GM12878 (cell line): ENCODE data around the gene TRMT1. TPM values are rescaled to one million over a fixed set of nuclear protein-coding genes. Genes with fewer than 3 reads are reported as not detected.

ENCODE experiments used
- ATAC-seq: fragments of 200-7000 bp; cut with Tn5 transposase; 3 replicates; pipeline ENCODE4 v1.9.1; 2020; ENCODE audit warnings: mild to moderate bottlenecking, moderate library complexity
- BruUV-seq: library from RNA; stranded (reverse); fragments of 400-500 nt; replicated peaks from 2 replicates; lab custom pipeline; 2021; lab: Mats Ljungman, UMichigan
- CTCF ChIA-PET: fragments of 300-600 bp; sonication (Branson Sonifier 250); formaldehyde crosslinking; extraction: SDS; loops from one replicate; lab custom pipeline; 2021; ENCODE audit warnings: inconsistent platforms; lab: Yijun Ruan, JAX
- POLR2A ChIA-PET: fragments of 350-600 bp; formaldehyde crosslinking; extraction: SDS; loops from one replicate; lab custom pipeline; 2021; ENCODE audit warnings: inconsistent platforms; lab: Charles Lee
- RAD21 ChIA-PET: fragments of 300-600 bp; sonication (Branson Sonifier 250); formaldehyde crosslinking; loops from one replicate; lab custom pipeline; 2023; ENCODE audit warnings: antibody characterized with exemption; ENCODE audit not compliant: unreplicated experiment; lab: Charles Lee
- SMC1A ChIA-PET: fragments of 300-600 bp; sonication (Branson Sonifier 250); formaldehyde crosslinking; loops from one replicate; lab custom pipeline; 2023; ENCODE audit not compliant: unreplicated experiment, uncharacterized antibody; lab: Charles Lee
- DNase-seq: peaks from one replicate; pipeline ENCODE4 v3.0.0-alpha.2; 2011; ENCODE audit warnings: low read depth, low spot score
- FAIRE-seq: peaks from 3 replicates; lab custom pipeline; 2011; peaks lifted over from hg19 to GRCh38; lab: Jason Lieb, UNC
- H2AFZ ChIP-seq: 2 replicates; pipeline ENCODE4 v1.6.0; 2011; ENCODE audit warnings: low read depth, low read length, control low read depth; ENCODE audit not compliant: control insufficient read depth
- H3K27ac ChIP-seq: 2 replicates; pipeline ENCODE4 v1.5.1; 2011; ENCODE audit warnings: control low read depth; ENCODE audit not compliant: control insufficient read depth, insufficient read depth
- H3K27me3 ChIP-seq, 2 experiments: replicated peaks in 1 of 2; 2 replicates each; pipeline versions ENCODE4 v1.6.0 to v1.6.1; 2011; ENCODE audit warnings: low read length in 1 of 2; ENCODE audit not compliant: control insufficient read depth in 2 of 2, insufficient read depth in 2 of 2
- H3K36me3 ChIP-seq, 2 experiments: 2 replicates each; pipeline ENCODE4 v1.5.1; 2011; ENCODE audit warnings: low read length in 1 of 2; ENCODE audit not compliant: control insufficient read depth in 2 of 2, insufficient read depth in 2 of 2
- H3K4me1 ChIP-seq: 2 replicates; pipeline ENCODE4 v1.6.1; 2011; ENCODE audit warnings: mild to moderate bottlenecking, low read length, moderate library complexity, mixed read lengths; ENCODE audit not compliant: control insufficient read depth, insufficient read depth
- H3K4me2 ChIP-seq: 2 replicates; pipeline ENCODE4 v1.6.0; 2011; ENCODE audit warnings: control low read depth; ENCODE audit not compliant: control insufficient read depth, insufficient read depth
- H3K4me3 ChIP-seq: fragments of 200-600 bp; sonication (generic); 2 replicates; pipeline ENCODE4 v1.5.1; 2016
- H3K79me2 ChIP-seq: 2 replicates; pipeline ENCODE4 v1.6.0; 2011; ENCODE audit warnings: low read length; ENCODE audit not compliant: control insufficient read depth, insufficient read depth
- H3K9ac ChIP-seq: 2 replicates; pipeline ENCODE4 v1.8.0; 2011; ENCODE audit warnings: low read length, control low read depth, mixed read lengths; ENCODE audit not compliant: control insufficient read depth, insufficient read depth
- H3K9me3 ChIP-seq: replicated peaks from 3 replicates; pipeline ENCODE4 v1.5.1; 2011; ENCODE audit warnings: mild to moderate bottlenecking, low read length; ENCODE audit not compliant: control insufficient read depth, insufficient read depth
- H4K20me1 ChIP-seq: 2 replicates; pipeline ENCODE4 v1.6.0; 2011; ENCODE audit not compliant: control insufficient read depth, insufficient read depth
- HDAC2 ChIP-seq: fragments of 200-600 bp; sonication (generic); IDR thresholded peaks from 2 replicates; pipeline ENCODE4 v1.6.1; 2017
- NFIC ChIP-seq: IDR thresholded peaks from 2 replicates; pipeline ENCODE4 v1.6.1; 2012; ENCODE audit warnings: low read depth, mild to moderate bottlenecking, inconsistent platforms, low read length, moderate library complexity
- NR2F1 ChIP-seq: fragments of 450-650 bp; conservative IDR thresholded peaks from 2 replicates; pipeline ENCODE4 v1.6.1; 2017; ENCODE audit warnings: mild to moderate bottlenecking
- SMC3 ChIP-seq: IDR thresholded peaks from 2 replicates; pipeline ENCODE4 v1.6.1; 2011; ENCODE audit warnings: low read length, improper control_type of control experiment, borderline replicate concordance
- SUZ12 ChIP-seq: fragments of 200-600 bp; sonication (generic); IDR thresholded peaks from one replicate; pipeline ENCODE4 v1.6.1; 2018; ENCODE audit warnings: antibody characterized with exemption, mild to moderate bottlenecking; ENCODE audit not compliant: unreplicated experiment
- ZNF622 ChIP-seq: fragments of 450-650 bp; IDR thresholded peaks from 2 replicates; pipeline ENCODE4 v1.6.1; 2017; ENCODE audit warnings: mild to moderate bottlenecking, inconsistent platforms
- WGBS: methylation state at CpG from one replicate; pipeline ENCODE4 v1.1.6; 2016; ENCODE audit warnings: low lambda C conversion rate; ENCODE audit not compliant: insufficient replicate concordance, insufficient coverage; ENCODE audit errors: missing lambda C conversion rate; 5-methylcytosine and 5-hydroxymethylcytosine counted together
- in situ Hi-C: fragments of 300-500 bp; cut with MboI; formaldehyde crosslinking; loops from 9 replicates; pipeline ENCODE4 v1.14.3; 2018; ENCODE audit warnings: mixed read lengths
- intact Hi-C: fragments of 100-400 bp; cut with micrococcal nuclease; formaldehyde crosslinking; loops from one replicate; pipeline ENCODE4 v1.14.2; 2022; ENCODE audit not compliant: unreplicated experiment
- polyA plus RNA-seq, 11 experiments: library from polyadenylated mRNA; depleted of rRNA in 4 of 11; unstranded in 6 of 11; stranded (reverse) in 5 of 11; fragments of >200 nt; fragmentation: Nextera tagmentation in 4 of 11; fragmentation: Illumina TruSeq in 1 of 11; extraction: Ambion mirVana in 4 of 11; extraction: Trizol in 1 of 11; gene quantifications; 1 replicate in 1 of 11; 2 replicates in 10 of 11; pipeline versions ENCODE4 v1.2.1 to v1.2.3, GENCODE V29; 2011 to 2016; ENCODE audit warnings: inconsistent platforms in 2 of 11, missing spikeins in 2 of 11, low read depth in 1 of 11
- total RNA-seq, 4 experiments: library from RNA; depleted of rRNA in 3 of 4; stranded (reverse); fragments of >200 nt in 3 of 4; fragmentation: Illumina TruSeq in 1 of 4; extraction: Trizol in 1 of 4; gene quantifications; 2 replicates each; pipeline versions ENCODE4 v1.2.1 to v1.2.3, GENCODE V29; 2013 to 2021
- TF ChIP-seq, protein P1 (sequence below), 3 experiments: IDR thresholded peaks in 2 of 3; conservative IDR thresholded peaks in 1 of 3; 2 replicates each; pipeline ENCODE4 v1.5.1; 2011; ENCODE audit warnings: low read depth in 3 of 3, low read length in 3 of 3, mild to moderate bottlenecking in 3 of 3, control low read depth in 2 of 3, moderate library complexity in 2 of 3, inconsistent platforms in 1 of 3, mixed read lengths in 1 of 3; ENCODE audit not compliant: control insufficient read depth in 2 of 3, insufficient read depth in 1 of 3; ENCODE audit errors: extremely low read depth in 1 of 3
- TF ChIP-seq, protein P2 (sequence below): fragments of 450-650 bp; formaldehyde crosslinking; IDR thresholded peaks from 2 replicates; pipeline ENCODE4 v1.5.0; 2022; ENCODE audit warnings: mild to moderate bottlenecking, missing genetic modification characterization

Gene TRMT1
- total and polyA plus RNA-seq, 10 of the 15 experiments (the other 5 are each of a cell fraction or from before 2014, with no cell fraction given) = 3.4 to 68.8 (median 34.8) TPM

DNA sequence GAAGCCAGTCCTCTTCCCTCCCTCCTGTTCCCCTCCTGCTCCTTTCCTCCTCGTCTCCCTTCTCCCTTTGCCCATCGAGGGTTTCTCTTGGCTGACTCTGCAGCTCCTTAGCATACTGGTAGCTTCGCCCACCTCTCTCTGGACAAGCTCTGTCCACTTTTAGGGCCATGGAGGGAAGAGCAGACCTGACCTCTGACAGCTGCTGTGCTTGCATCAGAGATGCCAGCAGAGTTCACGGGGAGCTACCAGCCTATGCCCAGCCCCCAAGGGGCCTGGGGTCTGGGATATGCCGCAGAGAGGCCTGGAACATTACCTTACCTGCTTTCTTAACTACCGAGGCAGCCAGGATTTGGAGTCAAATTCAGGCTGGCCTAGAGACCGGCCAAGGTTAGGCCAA is 33.5 kb downstream of the TRMT1 start:
- H3K4me1 ChIP-seq = no peaks in the 10 kb centered on the region
- no peaks in the 10 kb centered on the region; a peak in 2 of 4 replicates for H3K27me3 ChIP-seq
- H3K4me3 ChIP-seq = no peak overlapping the region
- H2AFZ ChIP-seq = no peak overlapping the region
- 24% methylated on average over 7 of the region's 7 CpGs for WGBS
- TF ChIP-seq ZNF622 (no peak), NFIC (no peak)
- RAD21 ChIA-PET = interaction anchor here (0.7 kb wide), 1 partner anchor 117 kb away, joined by 3 read pairs; no protein-coding TSS in a partner anchor
- intact Hi-C loops (no loop called here), in situ Hi-C loops (no loop called here)
- H4K20me1 ChIP-seq = no peaks in the 10 kb centered on the region
- no peaks in the 10 kb centered on the region for H3K9me3 ChIP-seq
- H3K9ac ChIP-seq = no peak overlapping the region
- H3K27ac ChIP-seq = no peak overlapping the region
- SMC1A ChIA-PET = interaction anchor here (2.0 kb wide), 1 partner anchor 22 kb away, joined by 6 read pairs; no protein-coding TSS in a partner anchor
- ATAC-seq = no peak
- CTCF ChIA-PET = interaction anchor here (1.6 kb wide), 1 partner anchor 117 kb away, joined by 7 read pairs; no protein-coding TSS in a partner anchor
- no peaks in the 10 kb centered on the region for H3K36me3 ChIP-seq
- FAIRE-seq = no peak
- no peak overlapping the region for H3K4me2 ChIP-seq
- POLR2A ChIA-PET = no interaction called here
- BruUV-seq = no TSS peak
- H3K79me2 ChIP-seq = no peaks in the 10 kb centered on the region
- no peak for DNase-seq

DNA sequence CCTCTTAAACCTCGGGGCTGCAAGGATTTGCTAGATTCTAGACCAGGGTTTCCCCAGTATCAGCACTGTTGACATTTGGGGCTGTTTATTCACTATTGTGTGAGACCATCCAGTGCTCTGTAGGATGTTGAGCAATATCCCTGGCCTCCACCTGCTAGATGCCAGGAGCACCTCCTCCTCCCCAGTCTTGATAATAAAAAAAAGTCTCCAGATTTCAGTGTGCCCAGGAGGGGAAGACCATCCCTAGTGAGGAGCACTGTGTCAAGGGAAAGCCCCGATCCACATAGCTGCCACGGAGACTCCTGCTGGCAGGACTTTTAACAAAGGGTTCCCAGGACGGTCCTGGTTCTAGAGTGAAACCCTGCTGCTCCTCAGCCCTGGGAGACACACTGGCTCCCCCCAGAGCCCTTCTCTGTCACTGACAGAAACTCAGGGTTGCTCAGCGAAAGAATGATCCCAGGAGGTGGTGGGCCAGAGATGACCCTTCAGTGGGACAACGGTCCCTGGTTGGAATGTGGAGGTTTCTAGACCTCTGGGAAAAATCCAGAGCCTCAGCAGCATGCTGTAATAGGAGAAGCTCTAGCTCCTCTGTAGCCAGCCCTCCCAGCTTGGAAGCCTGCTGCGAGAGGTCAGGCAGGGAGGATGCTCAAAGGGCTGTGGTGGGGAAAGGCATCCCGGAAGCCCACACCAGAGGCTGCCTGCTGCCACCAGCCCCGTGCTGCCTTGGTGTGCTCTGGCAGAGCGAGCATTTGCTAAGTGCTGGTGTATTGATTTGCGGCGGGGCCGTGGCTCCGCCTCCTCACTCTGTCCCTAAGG is 34.1 kb downstream of the TRMT1 start:
- no peak overlapping the region for H3K27ac ChIP-seq
- H4K20me1 ChIP-seq = no peaks in the 10 kb centered on the region
- H3K4me1 ChIP-seq = no peaks in the 10 kb centered on the region
- CTCF ChIA-PET = interaction anchor here (1.6 kb wide), 1 partner anchor 117 kb away, joined by 7 read pairs; no protein-coding TSS in a partner anchor
- ATAC-seq (0 out of 3 replicates have a peak, but pooled peaks have one; percentile 41), FAIRE-seq (no peak), DNase-seq (no peak)
- no peak overlapping the region for H3K4me2 ChIP-seq
- intact Hi-C loops (no loop called here), in situ Hi-C loops (no loop called here)
- no peaks in the 10 kb centered on the region for H3K79me2 ChIP-seq
- H3K9ac ChIP-seq = no peak overlapping the region
- no peaks in the 10 kb centered on the region for H3K9me3 ChIP-seq
- SMC1A ChIA-PET = interaction anchor here (2.0 kb wide), 1 partner anchor 22 kb away, joined by 6 read pairs; no protein-coding TSS in a partner anchor
- H3K36me3 ChIP-seq = no peaks in the 10 kb centered on the region
- no TSS peak for BruUV-seq
- peaks cover 0 to 3% of the 10 kb centered on the region in 2 experiments; a peak in 2 of 4 replicates for H3K27me3 ChIP-seq
- WGBS = 38% methylated on average over 14 of the region's 14 CpGs
- H3K4me3 ChIP-seq = no peak overlapping the region
- H2AFZ ChIP-seq = no peak overlapping the region
- RAD21 ChIA-PET = no interaction called here
- POLR2A ChIA-PET = no interaction called here
- TF ChIP-seq, protein P1, sequence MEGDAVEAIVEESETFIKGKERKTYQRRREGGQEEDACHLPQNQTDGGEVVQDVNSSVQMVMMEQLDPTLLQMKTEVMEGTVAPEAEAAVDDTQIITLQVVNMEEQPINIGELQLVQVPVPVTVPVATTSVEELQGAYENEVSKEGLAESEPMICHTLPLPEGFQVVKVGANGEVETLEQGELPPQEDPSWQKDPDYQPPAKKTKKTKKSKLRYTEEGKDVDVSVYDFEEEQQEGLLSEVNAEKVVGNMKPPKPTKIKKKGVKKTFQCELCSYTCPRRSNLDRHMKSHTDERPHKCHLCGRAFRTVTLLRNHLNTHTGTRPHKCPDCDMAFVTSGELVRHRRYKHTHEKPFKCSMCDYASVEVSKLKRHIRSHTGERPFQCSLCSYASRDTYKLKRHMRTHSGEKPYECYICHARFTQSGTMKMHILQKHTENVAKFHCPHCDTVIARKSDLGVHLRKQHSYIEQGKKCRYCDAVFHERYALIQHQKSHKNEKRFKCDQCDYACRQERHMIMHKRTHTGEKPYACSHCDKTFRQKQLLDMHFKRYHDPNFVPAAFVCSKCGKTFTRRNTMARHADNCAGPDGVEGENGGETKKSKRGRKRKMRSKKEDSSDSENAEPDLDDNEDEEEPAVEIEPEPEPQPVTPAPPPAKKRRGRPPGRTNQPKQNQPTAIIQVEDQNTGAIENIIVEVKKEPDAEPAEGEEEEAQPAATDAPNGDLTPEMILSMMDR (IDR thresholded peaks at IDR 0.05 in 2 of 3, conservative IDR thresholded peaks at IDR 0.05 in 1 of 3; ENCODE audit: control insufficient read depth in 2 of 3, extremely low read depth in 1 of 3, insufficient read depth in 1 of 3, low read depth in 3 of 3, low read length in 3 of 3) = 0 out of 6 replicates have a peak, but pooled peaks of 1 of the 3 experiments have one; percentile 1
- TF ChIP-seq SMC3 (peak; percentile 7; the same call in 1 of the 2 replicates), NR2F1 (no peak), SUZ12 (no peak), HDAC2 (no peak)
- TF ChIP-seq, protein P2, sequence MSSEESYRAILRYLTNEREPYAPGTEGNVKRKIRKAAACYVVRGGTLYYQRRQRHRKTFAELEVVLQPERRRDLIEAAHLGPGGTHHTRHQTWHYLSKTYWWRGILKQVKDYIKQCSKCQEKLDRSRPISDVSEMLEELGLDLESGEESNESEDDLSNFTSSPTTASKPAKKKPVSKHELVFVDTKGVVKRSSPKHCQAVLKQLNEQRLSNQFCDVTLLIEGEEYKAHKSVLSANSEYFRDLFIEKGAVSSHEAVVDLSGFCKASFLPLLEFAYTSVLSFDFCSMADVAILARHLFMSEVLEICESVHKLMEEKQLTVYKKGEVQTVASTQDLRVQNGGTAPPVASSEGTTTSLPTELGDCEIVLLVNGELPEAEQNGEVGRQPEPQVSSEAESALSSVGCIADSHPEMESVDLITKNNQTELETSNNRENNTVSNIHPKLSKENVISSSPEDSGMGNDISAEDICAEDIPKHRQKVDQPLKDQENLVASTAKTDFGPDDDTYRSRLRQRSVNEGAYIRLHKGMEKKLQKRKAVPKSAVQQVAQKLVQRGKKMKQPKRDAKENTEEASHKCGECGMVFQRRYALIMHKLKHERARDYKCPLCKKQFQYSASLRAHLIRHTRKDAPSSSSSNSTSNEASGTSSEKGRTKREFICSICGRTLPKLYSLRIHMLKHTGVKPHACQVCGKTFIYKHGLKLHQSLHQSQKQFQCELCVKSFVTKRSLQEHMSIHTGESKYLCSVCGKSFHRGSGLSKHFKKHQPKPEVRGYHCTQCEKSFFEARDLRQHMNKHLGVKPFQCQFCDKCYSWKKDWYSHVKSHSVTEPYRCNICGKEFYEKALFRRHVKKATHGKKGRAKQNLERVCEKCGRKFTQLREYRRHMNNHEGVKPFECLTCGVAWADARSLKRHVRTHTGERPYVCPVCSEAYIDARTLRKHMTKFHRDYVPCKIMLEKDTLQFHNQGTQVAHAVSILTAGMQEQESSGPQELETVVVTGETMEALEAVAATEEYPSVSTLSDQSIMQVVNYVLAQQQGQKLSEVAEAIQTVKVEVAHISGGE (CRISPR knock-in tag) = no peak
